ENCODE measurements around the gene ADAMTS13. TPM values are rescaled to one million over a fixed set of nuclear protein-coding genes. Genes with fewer than 3 reads are reported as not detected.

Gene ADAMTS13
- total and polyA plus RNA-seq, 12 donors = 1.5 to 17.8 (median 3.5) TPM

- H3K9me3 ChIP-seq = no peaks in the 10 kb centered on the region
- ATAC-seq (no peak), DNase-seq (no peak)
- H3K36me3 ChIP-seq = no peaks in the 10 kb centered on the region
- no peak overlapping the region for H3K27ac ChIP-seq
- H3K4me3 ChIP-seq = no peak overlapping the region
- H3K27me3 ChIP-seq = no peaks in the 10 kb centered on the region
- H3K4me1 ChIP-seq = no peaks in the 10 kb centered on the region
- 87 to 93% methylated on average over 12 of the region's 12 CpGs for WGBS, 2 donors
- intact Hi-C loops (cut with DNase I) = no loop called here
- TF ChIP-seq CTCF (IDR thresholded peaks at IDR 0.05) = no peak
Observed at GRCh38 chr9:133440874-133441273, 18.7 kb downstream of the ADAMTS13 start.

- Histone ChIP-seq H3K27ac (no peak overlapping the region), H3K9me3 (no peaks in the 10 kb centered on the region), H3K36me3 (no peaks in the 10 kb centered on the region), H3K27me3 (no peaks in the 10 kb centered on the region), H3K4me3 (no peak overlapping the region), H3K4me1 (no peaks in the 10 kb centered on the region)
- ATAC-seq (no peak), DNase-seq (no peak)
- intact Hi-C loops (cut with DNase I) = no loop called here
- TF ChIP-seq CTCF (IDR thresholded peaks at IDR 0.05) = no peak
- WGBS, 2 donors = 47 to 67% methylated on average over 5 of the region's 5 CpGs
Observed at GRCh38 chr9:133441571-133441970, 19.4 kb downstream of the ADAMTS13 start.

GRCh38 chr9:133443248-133443647, 21.1 kb downstream of the ADAMTS13 start:
- Histone ChIP-seq H3K27ac (no peak overlapping the region), H3K36me3 (no peaks in the 10 kb centered on the region), H3K27me3 (no peaks in the 10 kb centered on the region), H3K4me3 (no peak overlapping the region), H3K4me1 (no peaks in the 10 kb centered on the region), H3K9me3 (no peaks in the 10 kb centered on the region)
- DNase-seq (no peak), ATAC-seq (no peak)
- 88 to 91% methylated on average over 15 of the region's 15 CpGs for WGBS, 2 donors
- intact Hi-C loops (cut with DNase I) = no loop called here
- TF ChIP-seq CTCF (IDR thresholded peaks at IDR 0.05) = no peak

GRCh38 chr9:133443982-133444381, 21.8 kb downstream of the ADAMTS13 start:
- Histone ChIP-seq H3K4me1 (no peaks in the 10 kb centered on the region), H3K9me3 (no peaks in the 10 kb centered on the region), H3K36me3 (no peaks in the 10 kb centered on the region), H3K27me3 (no peaks in the 10 kb centered on the region), H3K4me3 (no peak overlapping the region), H3K27ac (no peak overlapping the region)
- ATAC-seq (no peak), DNase-seq (no peak)
- intact Hi-C loops (cut with DNase I) = no loop called here
- 81% methylated on average over 8 of the region's 8 CpGs for WGBS, 2 donors
- no peak for TF ChIP-seq CTCF (IDR thresholded peaks at IDR 0.05)
